8988T (cell line): ENCODE measurements around the gene RIMBP3B.
"Not testable (repeated sequence)": the region's sequence is repeated elsewhere in the genome, so short reads cannot be mapped to it uniquely, and the experiment has no call there.

ENCODE experiments used
- DNase-seq: peaks from one replicate; pipeline ENCODE4 v3.0.0; 2011

The RIMBP3B gene

GRCh38 chr22:21417227-21417746 lies 33.7 kb downstream of the RIMBP3B start, which contains the start of gene HIC2:
Gene HIC2 (plus strand): TSS chr22:21417371. CDS start chr22:21442832, 25,461 bp downstream.
- DNase-seq = not testable (repeated sequence)

GRCh38 chr22:21417853-21418252 lies 34.3 kb downstream of the RIMBP3B start:
- not testable (repeated sequence) for DNase-seq

- not testable (repeated sequence) for DNase-seq
Observed at GRCh38 chr22:21418974-21419638, 35.6 kb downstream of the RIMBP3B start.

- DNase-seq = not testable (repeated sequence)
Observed at GRCh38 chr22:21420180-21420763, 36.7 kb downstream of the RIMBP3B start.

- DNase-seq = not testable (repeated sequence)
Observed at GRCh38 chr22:21424084-21424709, 40.6 kb downstream of the RIMBP3B start.

GRCh38 chr22:21434378-21435233 lies 51.1 kb downstream of the RIMBP3B start:
- not testable (repeated sequence) for DNase-seq

GRCh38 chr22:21435998-21436810 lies 52.7 kb downstream of the RIMBP3B start:
- DNase-seq = not testable (repeated sequence)

GRCh38 chr22:21438013-21438412 lies 54.5 kb downstream of the RIMBP3B start:
- not testable (repeated sequence) for DNase-seq
